GM23248 (cell line): ENCODE results near the gene CELA2B.
"Not testable (repeated sequence)": the region's sequence is repeated elsewhere in the genome, so short reads cannot be mapped to it uniquely, and the experiment has no call there.

Source experiments
- EZH2 ChIP-seq: fragments of 200-600 bp; sonication (generic); IDR thresholded peaks from 2 replicates; pipeline ENCODE4 v1.6.1; 2018; ENCODE audit warnings: antibody characterized with exemption, mild to moderate bottlenecking; ENCODE audit not compliant: insufficient read depth, poor library complexity, severe bottlenecking
- EZH2phosphoT487 ChIP-seq: fragments of 200-600 bp; sonication (generic); IDR thresholded peaks from 2 replicates; pipeline ENCODE4 v1.6.1; 2018; ENCODE audit warnings: antibody characterized with exemption, moderate library complexity, mild to moderate bottlenecking, low read depth; ENCODE audit not compliant: insufficient read depth

DNA sequence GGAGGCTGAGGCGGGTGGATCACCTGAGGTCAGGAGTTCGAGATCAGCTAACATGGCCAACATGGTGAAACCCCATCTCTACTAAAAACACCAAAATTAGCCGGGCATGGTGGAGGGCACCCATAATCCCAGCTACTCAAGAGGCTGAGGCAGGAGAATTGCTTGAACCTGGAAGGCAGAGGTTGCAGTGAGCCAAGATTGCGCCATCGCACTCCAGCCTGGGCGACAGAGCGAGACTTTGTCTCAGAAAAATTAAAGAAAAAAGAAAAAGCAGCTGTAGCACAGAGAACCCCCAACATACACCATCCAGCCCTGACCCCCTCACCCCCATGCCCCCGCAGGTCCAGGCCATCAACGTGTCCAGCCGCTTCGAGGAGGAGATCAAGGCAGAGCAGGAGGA, 47.7 kb upstream of the CELA2B start:
- TF ChIP-seq EZH2phosphoT487, EZH2: not testable (repeated sequence)
